ENCODE results near the gene GP9. TPM values are rescaled to one million over a fixed set of nuclear protein-coding genes. Genes with fewer than 3 reads are reported as not detected.
A peak's percentile ranks its signal among the peaks of the same experiment; 100 is the strongest.

GP9 gene
- total RNA-seq, 1 donor from 2014 or later, result 1.5 TPM

- Mint-ChIP-seq H3K4me1 (ENCODE audit: unreplicated experiment) (peaks cover 15% of the 10 kb centered on the region), H3K9me3 (ENCODE audit: unreplicated experiment) (peaks cover 7% of the 10 kb centered on the region), H3K27me3 (ENCODE audit: unreplicated experiment) (peaks cover 1% of the 10 kb centered on the region), H3K36me3 (ENCODE audit: low read depth, unreplicated experiment) (peaks cover 4% of the 10 kb centered on the region), H3K27ac (ENCODE audit: unreplicated experiment) (peak overlapping the region; percentile 62), H3K4me3 (ENCODE audit: unreplicated experiment) (peak overlapping the region; percentile 22)
- no peak for TF ChIP-seq CTCF (IDR thresholded peaks at IDR 0.05; ENCODE audit: unreplicated experiment)
- DNase-seq (ENCODE audit: low spot score), result no peak
Observed at GRCh38 chr3:129070086-129070885, 9.7 kb downstream of the GP9 start.

- Mint-ChIP-seq H3K9me3 (ENCODE audit: unreplicated experiment) (no peaks in the 10 kb centered on the region), H3K27me3 (ENCODE audit: unreplicated experiment) (peaks cover 4% of the 10 kb centered on the region), H3K36me3 (ENCODE audit: low read depth, unreplicated experiment) (no peaks in the 10 kb centered on the region), H3K4me1 (ENCODE audit: unreplicated experiment) (peaks cover 10% of the 10 kb centered on the region), H3K4me3 (ENCODE audit: unreplicated experiment) (no peak overlapping the region), H3K27ac (ENCODE audit: unreplicated experiment) (no peak overlapping the region)
- DNase-seq (ENCODE audit: low spot score), result no peak
- TF ChIP-seq CTCF (IDR thresholded peaks at IDR 0.05; ENCODE audit: unreplicated experiment), result no peak
Observed at GRCh38 chr3:129077222-129077621, 16.6 kb downstream of the GP9 start.

DNA sequence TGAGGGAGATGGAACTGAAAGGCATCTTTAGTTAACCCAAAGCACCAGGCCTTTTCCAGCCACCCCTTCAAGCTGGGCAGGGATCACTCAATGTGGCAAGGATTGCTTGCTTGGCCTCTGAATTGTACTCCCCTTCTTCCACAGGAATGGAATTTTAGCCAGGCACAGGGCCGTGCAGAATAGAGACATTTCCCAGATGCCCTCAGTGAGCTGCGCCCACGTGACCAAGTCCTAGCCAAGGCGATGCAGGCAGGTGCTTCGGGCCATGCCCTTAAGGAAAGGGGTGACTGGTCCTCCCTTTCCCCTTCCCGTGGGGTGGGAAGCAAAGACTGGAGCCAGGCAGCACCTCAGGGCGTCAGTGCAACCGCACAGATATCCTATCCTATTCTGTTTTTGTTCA lies 17.9 kb downstream of the GP9 start:
- Mint-ChIP-seq H3K27me3 (ENCODE audit: unreplicated experiment) (peaks cover 4% of the 10 kb centered on the region), H3K27ac (ENCODE audit: unreplicated experiment) (no peak overlapping the region), H3K9me3 (ENCODE audit: unreplicated experiment) (no peaks in the 10 kb centered on the region), H3K4me1 (ENCODE audit: unreplicated experiment) (peaks cover 10% of the 10 kb centered on the region), H3K36me3 (ENCODE audit: low read depth, unreplicated experiment) (no peaks in the 10 kb centered on the region), H3K4me3 (ENCODE audit: unreplicated experiment) (no peak overlapping the region)
- no peak for TF ChIP-seq CTCF (IDR thresholded peaks at IDR 0.05; ENCODE audit: unreplicated experiment)
- no peak for DNase-seq (ENCODE audit: low spot score)

DNA sequence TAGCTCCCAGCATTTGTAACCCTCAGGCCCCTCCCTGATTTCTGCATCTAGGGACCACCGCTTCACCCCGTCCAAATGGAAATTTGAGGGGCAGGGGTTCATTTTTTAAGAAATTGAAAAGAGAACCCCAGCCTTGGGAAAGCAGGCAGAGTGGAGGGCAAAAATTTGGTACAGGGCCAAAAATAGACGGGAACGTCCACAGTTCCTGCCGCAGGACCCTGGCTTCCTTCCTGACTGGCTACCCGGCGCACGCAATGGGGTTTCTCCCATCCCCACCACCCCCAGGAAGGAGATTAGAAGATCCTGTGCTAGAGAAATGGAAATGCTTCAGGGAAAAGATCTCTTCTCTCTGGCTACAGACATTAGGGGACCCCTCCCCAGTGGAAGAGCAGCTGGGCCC lies 20.9 kb downstream of the GP9 start:
- H3K27me3 Mint-ChIP-seq (ENCODE audit: unreplicated experiment), result peaks cover 7% of the 10 kb centered on the region
- no peaks in the 10 kb centered on the region for H3K9me3 Mint-ChIP-seq (ENCODE audit: unreplicated experiment)
- H3K4me3 Mint-ChIP-seq (ENCODE audit: unreplicated experiment), result peak overlapping the region; percentile 37
- H3K4me1 Mint-ChIP-seq (ENCODE audit: unreplicated experiment), result peaks cover 14% of the 10 kb centered on the region
- no peaks in the 10 kb centered on the region for H3K36me3 Mint-ChIP-seq (ENCODE audit: low read depth, unreplicated experiment)
- H3K27ac Mint-ChIP-seq (ENCODE audit: unreplicated experiment), result no peak overlapping the region
- no peak for DNase-seq (ENCODE audit: low spot score)
- TF ChIP-seq CTCF (IDR thresholded peaks at IDR 0.05; ENCODE audit: unreplicated experiment), result no peak

GRCh38 chr3:129082026-129082425 lies 21.4 kb downstream of the GP9 start:
- Mint-ChIP-seq H3K27ac (ENCODE audit: unreplicated experiment) (no peak overlapping the region), H3K27me3 (ENCODE audit: unreplicated experiment) (peaks cover 7% of the 10 kb centered on the region), H3K4me3 (ENCODE audit: unreplicated experiment) (no peak overlapping the region), H3K4me1 (ENCODE audit: unreplicated experiment) (peaks cover 16% of the 10 kb centered on the region), H3K36me3 (ENCODE audit: low read depth, unreplicated experiment) (no peaks in the 10 kb centered on the region), H3K9me3 (ENCODE audit: unreplicated experiment) (no peaks in the 10 kb centered on the region)
- no peak for TF ChIP-seq CTCF (IDR thresholded peaks at IDR 0.05; ENCODE audit: unreplicated experiment)
- DNase-seq (ENCODE audit: low spot score), result no peak
